ENCODE data around the gene GID8. TPM values are rescaled to one million over a fixed set of nuclear protein-coding genes. Genes with fewer than 3 reads are reported as not detected.

GID8 gene
- total and polyA plus RNA-seq, 2 of the 13 experiments (the other 11 are each of a cell fraction or from before 2014, with no cell fraction given): 39.6 to 59.8 TPM

GRCh38 chr20:62925420-62926228 lies 12.3 kb upstream of the GID8 start (continued):
- TF ChIP-seq IRF1 (CRISPR knock-in tag; IDR thresholded peaks at IDR 0.05; ENCODE audit: low read depth) (no peak), MED1 (CRISPR knock-in tag; IDR thresholded peaks at IDR 0.05) (no peak), MAFF (IDR thresholded peaks at IDR 0.05; ENCODE audit: low read depth, low read length) (no peak), GTF2F1 (IDR thresholded peaks at IDR 0.05; ENCODE audit: low read length) (no peak), ZNF276 (CRISPR knock-in tag; IDR thresholded peaks at IDR 0.05; ENCODE audit: low read depth) (no peak), ZKSCAN1 (IDR thresholded peaks at IDR 0.05; ENCODE audit: low read length) (no peak), PITX1 (CRISPR knock-in tag; IDR thresholded peaks at IDR 0.05) (no peak), SALL1 (CRISPR knock-in tag; IDR thresholded peaks at IDR 0.05) (0 out of 2 replicates have a peak, but pooled peaks have one; percentile 52), ESRRA (CRISPR knock-in tag; IDR thresholded peaks at IDR 0.05; ENCODE audit: low read depth) (no peak; the same call in 1 of the 2 replicates), CBX1 (IDR thresholded peaks at IDR 0.05; ENCODE audit: low read depth) (peak; percentile 16), ZNF282 (IDR thresholded peaks at IDR 0.05; ENCODE audit: partially characterized antibody) (no peak), ZBTB2 (CRISPR knock-in tag; IDR thresholded peaks at IDR 0.05; ENCODE audit: low read depth) (0 out of 2 replicates have a peak, but pooled peaks have one; percentile 32), FOXA3 (CRISPR knock-in tag; IDR thresholded peaks at IDR 0.05) (no peak; the same call in 1 of the 2 replicates), ZNF713 (CRISPR knock-in tag; IDR thresholded peaks at IDR 0.05) (0 out of 2 replicates have a peak, but pooled peaks have one; percentile 1), ZSCAN20 (CRISPR knock-in tag; IDR thresholded peaks at IDR 0.05; ENCODE audit: borderline replicate concordance) (0 out of 2 replicates have a peak, but pooled peaks have one; percentile 34), FOXA1 (IDR thresholded peaks at IDR 0.05) (no peak), FOXA1 (CRISPR knock-in tag; IDR thresholded peaks at IDR 0.05) (no peak), CERS6 (CRISPR knock-in tag; IDR thresholded peaks at IDR 0.05) (0 out of 2 replicates have a peak, but pooled peaks have one; percentile 21), CHD4 (IDR thresholded peaks at IDR 0.05; ENCODE audit: borderline replicate concordance, low read length) (no peak), MYPOP (CRISPR knock-in tag; IDR thresholded peaks at IDR 0.05) (no peak; the same call in 1 of the 2 replicates), GLMP (CRISPR knock-in tag; IDR thresholded peaks at IDR 0.05; ENCODE audit: borderline replicate concordance) (no peak), ZNF772 (CRISPR knock-in tag; IDR thresholded peaks at IDR 0.05) (peak; percentile 68; the same call in 1 of the 2 replicates), KMT2B (CRISPR knock-in tag; IDR thresholded peaks at IDR 0.05) (0 out of 2 replicates have a peak, but pooled peaks have one; percentile 21)
